ENCODE data around the gene CACNB2. TPM values are rescaled to one million over a fixed set of nuclear protein-coding genes. Genes with fewer than 3 reads are reported as not detected.
"Not testable (repeated sequence)": the region's sequence is repeated elsewhere in the genome, so short reads cannot be mapped to it uniquely, and the experiment has no call there.

Gene CACNB2
- total RNA-seq, 4 donors from 2014 or later: 60.3 to 158 (median 89.1) TPM

DNA sequence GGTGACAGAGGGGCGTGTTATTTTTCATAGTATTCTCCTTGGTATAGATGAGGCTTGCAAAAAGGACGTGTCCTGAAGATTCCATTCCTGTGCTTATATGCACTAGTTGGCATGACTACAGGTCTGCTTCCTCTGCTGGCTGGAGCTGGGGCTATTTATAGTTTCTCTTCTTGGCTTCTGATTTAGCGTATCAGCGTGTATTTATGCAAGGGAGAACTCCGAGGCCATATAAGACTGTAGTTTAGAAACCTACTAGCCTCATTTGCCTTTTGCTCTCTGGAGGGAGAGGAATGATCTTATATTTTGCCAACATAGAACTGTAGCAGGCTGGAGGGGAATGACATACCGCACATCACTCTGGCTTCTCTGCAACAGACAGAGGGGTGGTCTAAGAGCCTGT lies 39.7 kb downstream of the CACNB2 start:
- Histone ChIP-seq H3K4me3 (no peak overlapping the region), H3K9me3 (no peaks in the 10 kb centered on the region), H3K36me3 (peaks cover 0 to 13% of the 10 kb centered on the region in 2 donors), H3K27ac (peak overlapping the region; percentile 86 to 93 (median 88)), H3K27me3 (no peaks in the 10 kb centered on the region), H3K4me1 (peaks cover 17 to 83% (median 19%) of the 10 kb centered on the region in 3 donors)
- peak; percentile 90 for ATAC-seq
- WGBS, 2 donors (ENCODE audit: low coverage in 1 of 2): 10 to 35% methylated on average over 2 to 5 of the region's 6 CpGs
- TF ChIP-seq POLR2AphosphoS5 (IDR thresholded peaks at IDR 0.05) (peak; percentile 86), EP300 (IDR thresholded peaks at IDR 0.05) (no peak), POLR2A (IDR thresholded peaks at IDR 0.05) (no peak)
- TF ChIP-seq, protein P1, sequence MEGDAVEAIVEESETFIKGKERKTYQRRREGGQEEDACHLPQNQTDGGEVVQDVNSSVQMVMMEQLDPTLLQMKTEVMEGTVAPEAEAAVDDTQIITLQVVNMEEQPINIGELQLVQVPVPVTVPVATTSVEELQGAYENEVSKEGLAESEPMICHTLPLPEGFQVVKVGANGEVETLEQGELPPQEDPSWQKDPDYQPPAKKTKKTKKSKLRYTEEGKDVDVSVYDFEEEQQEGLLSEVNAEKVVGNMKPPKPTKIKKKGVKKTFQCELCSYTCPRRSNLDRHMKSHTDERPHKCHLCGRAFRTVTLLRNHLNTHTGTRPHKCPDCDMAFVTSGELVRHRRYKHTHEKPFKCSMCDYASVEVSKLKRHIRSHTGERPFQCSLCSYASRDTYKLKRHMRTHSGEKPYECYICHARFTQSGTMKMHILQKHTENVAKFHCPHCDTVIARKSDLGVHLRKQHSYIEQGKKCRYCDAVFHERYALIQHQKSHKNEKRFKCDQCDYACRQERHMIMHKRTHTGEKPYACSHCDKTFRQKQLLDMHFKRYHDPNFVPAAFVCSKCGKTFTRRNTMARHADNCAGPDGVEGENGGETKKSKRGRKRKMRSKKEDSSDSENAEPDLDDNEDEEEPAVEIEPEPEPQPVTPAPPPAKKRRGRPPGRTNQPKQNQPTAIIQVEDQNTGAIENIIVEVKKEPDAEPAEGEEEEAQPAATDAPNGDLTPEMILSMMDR (IDR thresholded peaks at IDR 0.05): no peak

DNA sequence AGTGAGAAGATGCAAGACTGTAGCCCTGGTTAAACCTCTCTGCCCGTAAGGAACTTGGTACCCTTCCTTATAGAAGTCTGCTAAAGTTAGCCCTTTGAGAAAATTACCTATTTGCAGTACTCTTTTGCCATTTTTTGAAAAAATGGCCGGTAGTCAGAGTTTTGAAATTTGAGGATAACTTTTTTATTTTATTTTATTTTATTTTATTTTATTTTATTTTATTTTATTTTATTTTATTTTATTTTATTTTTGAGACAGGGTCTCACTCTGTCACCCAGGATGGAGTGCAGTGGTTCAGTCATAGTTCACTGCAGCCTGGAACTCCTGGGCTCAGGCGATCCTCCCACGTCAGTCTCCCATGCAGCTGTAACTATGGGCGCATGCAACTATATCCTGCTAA lies 41.2 kb downstream of the CACNB2 start:
- H3K9me3 ChIP-seq, H3K4me3 ChIP-seq, H3K27me3 ChIP-seq, ATAC-seq: not testable (repeated sequence)
- Histone ChIP-seq H3K27ac (peak overlapping the region; percentile 61 to 90 (median 86)), H3K36me3 (peaks cover 0 to 13% of the 10 kb centered on the region in 2 donors), H3K4me1 (peaks cover 19 to 87% (median 24%) of the 10 kb centered on the region in 3 donors)
- 93% methylated on average over 4 to 5 of the region's 5 CpGs for WGBS, 2 donors (ENCODE audit: low coverage in 1 of 2)

DNA sequence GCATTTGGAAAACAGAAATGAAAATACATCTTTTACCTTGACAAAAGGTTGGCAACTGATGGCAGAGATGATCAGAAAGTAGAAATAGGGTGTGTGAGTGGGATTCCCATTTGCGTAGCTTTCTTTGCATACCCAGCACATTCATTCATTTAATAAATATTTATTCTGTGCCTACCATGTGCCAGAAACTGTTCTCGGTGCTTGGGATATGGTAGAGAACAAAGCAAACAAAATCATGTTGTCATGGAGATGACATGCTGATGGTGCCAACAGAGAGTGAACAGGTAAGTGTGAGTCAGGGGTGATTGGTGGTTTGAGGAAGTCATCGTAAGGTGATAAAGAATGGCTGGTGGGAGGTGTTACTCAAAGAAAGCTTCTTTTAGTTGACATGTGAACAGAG lies 45.4 kb downstream of the CACNB2 start:
- peak overlapping the region; percentile 57 to 86 (median 76) for H3K27ac ChIP-seq
- no peaks in the 10 kb centered on the region for H3K9me3 ChIP-seq
- no peak for ATAC-seq
- no peaks in the 10 kb centered on the region for H3K27me3 ChIP-seq
- 37% methylated on average over 3 of the region's 3 CpGs for WGBS, 2 donors (ENCODE audit: low coverage in 1 of 2)
- TF ChIP-seq EP300 (IDR thresholded peaks at IDR 0.05) (no peak), POLR2AphosphoS5 (IDR thresholded peaks at IDR 0.05) (peak; percentile 67)
- H3K4me1 ChIP-seq: peaks cover 5 to 53% (median 7%) of the 10 kb centered on the region in 3 donors
- H3K36me3 ChIP-seq: peaks cover 0 to 13% of the 10 kb centered on the region in 2 donors
- H3K4me3 ChIP-seq: no peak overlapping the region

DNA sequence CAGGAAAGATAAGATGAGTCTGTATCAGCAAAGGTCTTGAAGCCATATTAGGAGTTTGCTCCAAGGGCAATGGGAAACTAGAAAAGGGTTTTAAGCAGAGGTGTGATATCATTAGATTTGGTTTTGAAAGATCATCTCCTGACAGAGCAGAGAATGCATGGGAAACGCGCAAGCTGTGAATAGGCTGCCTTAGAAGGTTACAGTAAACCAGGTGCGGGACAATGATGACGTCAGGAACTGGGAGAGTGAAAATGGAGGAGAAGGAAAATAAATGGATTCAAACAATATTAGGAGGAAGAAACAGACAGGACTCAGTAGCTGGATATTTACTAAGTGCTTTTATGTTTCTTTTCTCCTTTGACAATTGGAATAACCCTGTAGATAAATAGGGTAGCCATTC lies 50.6 kb downstream of the CACNB2 start:
- no peak for TF ChIP-seq POLR2AphosphoS5 (IDR thresholded peaks at IDR 0.05)
- no peak for TF ChIP-seq EP300 (IDR thresholded peaks at IDR 0.05)
- no peak for TF ChIP-seq POLR2A (IDR thresholded peaks at IDR 0.05)
- TF ChIP-seq, protein P1 (IDR thresholded peaks at IDR 0.05): no peak
- Histone ChIP-seq H3K4me3 (no peak overlapping the region), H3K9me3 (no peaks in the 10 kb centered on the region), H3K4me1 (peaks cover 11 to 46% (median 21%) of the 10 kb centered on the region in 3 donors), H3K27ac (peak overlapping the region in 3 of 4 donors; percentile 32 to 45 (median 38)), H3K36me3 (no peaks in the 10 kb centered on the region), H3K27me3 (no peaks in the 10 kb centered on the region)
- no peak for ATAC-seq
- 83 to 92% methylated on average over 4 of the region's 4 CpGs for WGBS, 2 donors (ENCODE audit: low coverage in 1 of 2)

DNA sequence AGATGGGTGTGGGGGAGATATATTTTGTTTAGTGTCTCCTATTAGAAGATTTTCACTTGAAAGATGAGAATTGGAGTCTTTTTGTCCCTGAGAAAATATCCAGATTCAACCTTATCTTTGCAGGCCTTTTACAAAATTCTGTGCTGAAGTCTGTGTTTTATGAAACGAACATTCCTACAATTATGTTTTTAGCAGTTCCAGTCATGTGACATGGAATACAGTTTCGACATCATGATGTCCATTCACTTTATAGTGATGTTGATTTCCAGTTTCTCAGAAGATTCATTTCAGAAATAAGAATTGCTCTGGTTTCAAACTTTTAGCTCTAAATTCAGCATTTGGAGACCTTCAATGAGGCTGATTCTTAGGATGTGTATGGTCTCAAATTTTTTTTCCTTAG lies 54.4 kb downstream of the CACNB2 start:
- Histone ChIP-seq H3K4me1 (peaks cover 14 to 51% (median 34%) of the 10 kb centered on the region in 3 donors), H3K27ac (peak overlapping the region; percentile 69 to 87 (median 78)), H3K27me3 (no peaks in the 10 kb centered on the region)

More for the DNA sequence above, 54.4 kb downstream of the CACNB2 start:
- no peaks in the 10 kb centered on the region for H3K36me3 ChIP-seq
- ATAC-seq: no peak
- 38% methylated on average over 2 of the region's 2 CpGs for WGBS, 2 donors (ENCODE audit: low coverage in 1 of 2)
- no peak for TF ChIP-seq EP300 (IDR thresholded peaks at IDR 0.05)
- TF ChIP-seq, protein P1 (IDR thresholded peaks at IDR 0.05): no peak
- TF ChIP-seq POLR2A (IDR thresholded peaks at IDR 0.05): no peak
- TF ChIP-seq POLR2AphosphoS5 (IDR thresholded peaks at IDR 0.05): no peak
- H3K9me3 ChIP-seq: no peaks in the 10 kb centered on the region
- H3K4me3 ChIP-seq: no peak overlapping the region

Measured in gastroesophageal sphincter (tissue), 4 donors.